ENCODE data around the gene FXYD4. TPM values are rescaled to one million over a fixed set of nuclear protein-coding genes. Genes with fewer than 3 reads are reported as not detected.

The FXYD4 gene
- total RNA-seq, 1 donor from 2014 or later, result not detected

GRCh38 chr10:43344051-43344450 is 27.4 kb upstream of the FXYD4 start:
- no peak for TF ChIP-seq POLR2A (IDR thresholded peaks at IDR 0.05)
- TF ChIP-seq CTCF (IDR thresholded peaks at IDR 0.05), result no peak
- no peak for TF ChIP-seq POLR2AphosphoS5 (IDR thresholded peaks at IDR 0.05; ENCODE audit: insufficient read depth in 1 of 2, low read depth in 1 of 2)
- Histone ChIP-seq H3K27ac (no peak overlapping the region), H3K36me3 (no peaks in the 10 kb centered on the region), H3K27me3 (no peaks in the 10 kb centered on the region), H3K9me3 (no peaks in the 10 kb centered on the region), H3K4me1 (no peaks in the 10 kb centered on the region), H3K4me3 (no peak overlapping the region)
- intact Hi-C loops (cut with DNase I), result no loop called here
- no peak for DNase-seq (ENCODE audit: extremely low spot score in 2 of 2)

- H3K36me3 ChIP-seq, result no peaks in the 10 kb centered on the region
- no peaks in the 10 kb centered on the region for H3K9me3 ChIP-seq
- H3K4me3 ChIP-seq, result no peak overlapping the region
- no peak overlapping the region for H3K27ac ChIP-seq
- DNase-seq (ENCODE audit: extremely low spot score in 2 of 2), result no peak
- no peak for TF ChIP-seq CTCF (IDR thresholded peaks at IDR 0.05)
- no peak for TF ChIP-seq POLR2AphosphoS5 (IDR thresholded peaks at IDR 0.05; ENCODE audit: insufficient read depth in 1 of 2, low read depth in 1 of 2)
- TF ChIP-seq POLR2A (IDR thresholded peaks at IDR 0.05), result no peak
- peaks cover 4% of the 10 kb centered on the region for H3K4me1 ChIP-seq
- intact Hi-C loops (cut with DNase I), result no loop called here
- H3K27me3 ChIP-seq, result no peaks in the 10 kb centered on the region
Observed at GRCh38 chr10:43347997-43348396, 23.4 kb upstream of the FXYD4 start.

- Histone ChIP-seq H3K9me3 (no peaks in the 10 kb centered on the region), H3K36me3 (no peaks in the 10 kb centered on the region), H3K27ac (no peak overlapping the region), H3K27me3 (no peaks in the 10 kb centered on the region), H3K4me3 (no peak overlapping the region), H3K4me1 (peaks cover 4% of the 10 kb centered on the region)
- no peak for DNase-seq (ENCODE audit: extremely low spot score in 2 of 2)
- TF ChIP-seq POLR2A (IDR thresholded peaks at IDR 0.05) (no peak), POLR2AphosphoS5 (IDR thresholded peaks at IDR 0.05; ENCODE audit: insufficient read depth in 1 of 2, low read depth in 1 of 2) (peak in 1 of 2 donors; percentile 37), CTCF (IDR thresholded peaks at IDR 0.05) (peak; percentile 61 to 87 (median 61))
- intact Hi-C loops (cut with DNase I), result no loop called here
Observed at GRCh38 chr10:43348511-43349312, 22.7 kb upstream of the FXYD4 start.

- no peaks in the 10 kb centered on the region for H3K27me3 ChIP-seq
- intact Hi-C loops (cut with DNase I), result no loop called here
- H3K4me3 ChIP-seq, result no peak overlapping the region
- DNase-seq (ENCODE audit: extremely low spot score in 2 of 2), result no peak
- H3K9me3 ChIP-seq, result no peaks in the 10 kb centered on the region
- H3K36me3 ChIP-seq, result no peaks in the 10 kb centered on the region
- TF ChIP-seq CTCF (IDR thresholded peaks at IDR 0.05) (no peak), POLR2AphosphoS5 (IDR thresholded peaks at IDR 0.05; ENCODE audit: insufficient read depth in 1 of 2, low read depth in 1 of 2) (no peak), POLR2A (IDR thresholded peaks at IDR 0.05) (no peak)
- H3K4me1 ChIP-seq, result peaks cover 4% of the 10 kb centered on the region
- H3K27ac ChIP-seq, result no peak overlapping the region
Observed at GRCh38 chr10:43350156-43350555, 21.3 kb upstream of the FXYD4 start.

GRCh38 chr10:43350686-43351085 is 20.8 kb upstream of the FXYD4 start:
- no peak overlapping the region for H3K27ac ChIP-seq
- H3K9me3 ChIP-seq, result no peaks in the 10 kb centered on the region
- peaks cover 4% of the 10 kb centered on the region for H3K4me1 ChIP-seq
- peak overlapping the region in 1 of 2 donors; percentile 2 for H3K4me3 ChIP-seq
- H3K27me3 ChIP-seq, result no peaks in the 10 kb centered on the region
- intact Hi-C loops (cut with DNase I), result no loop called here
- DNase-seq (ENCODE audit: extremely low spot score in 2 of 2), result no peak
- no peak for TF ChIP-seq POLR2AphosphoS5 (IDR thresholded peaks at IDR 0.05; ENCODE audit: insufficient read depth in 1 of 2, low read depth in 1 of 2)
- no peak for TF ChIP-seq POLR2A (IDR thresholded peaks at IDR 0.05)
- no peak for TF ChIP-seq CTCF (IDR thresholded peaks at IDR 0.05)
- H3K36me3 ChIP-seq, result no peaks in the 10 kb centered on the region
